ENCODE results near the gene ABCC12. TPM values are rescaled to one million over a fixed set of nuclear protein-coding genes. Genes with fewer than 3 reads are reported as not detected.

The ABCC12 gene
- total and polyA plus RNA-seq, 2 of the 4 experiments (the other 2 are of a cell fraction): under 0.01 TPM; not detected in 1

GRCh38 chr16:48125888-48126287 is 29.9 kb downstream of the ABCC12 start:
- H2BK20ac ChIP-seq (ENCODE audit: low read depth, low read length): peak overlapping the region; percentile 100
- no peaks in the 10 kb centered on the region for H3K27me3 ChIP-seq (ENCODE audit: control insufficient read depth, insufficient read depth, low read length)
- H2BK120ac ChIP-seq (ENCODE audit: low read depth, low read length): peak overlapping the region; percentile 99
- no peak overlapping the region for H3K23ac ChIP-seq (ENCODE audit: low read depth, low read length)
- H3K4ac ChIP-seq (ENCODE audit: low read depth, low read length): peak overlapping the region; percentile 97
- no peaks in the 10 kb centered on the region for H3K79me1 ChIP-seq (ENCODE audit: low read depth in 1 of 2, low read length in 2 of 2)
- peak overlapping the region; percentile 82 for H2BK15ac ChIP-seq (ENCODE audit: low read depth, low read length)
- no peak overlapping the region for H3K56ac ChIP-seq (ENCODE audit: extremely low read depth, insufficient read depth, low read length)
- H2AFZ ChIP-seq (replicated peaks; ENCODE audit: low read length, poor library complexity): no peak overlapping the region
- H3K27ac ChIP-seq (ENCODE audit: insufficient read depth, low read length): no peak overlapping the region
- dilution Hi-C loops (cut with HindIII; ENCODE audit: low sequenced_read_pairs, unreplicated experiment) (no loop called here), in situ Hi-C loops (cut with MboI; ENCODE audit: low sequenced_read_pairs) (no loop called here), intact Hi-C loops (cut with micrococcal nuclease) (loop anchor here (2.0 to 10.0 kb wide), 2 partner anchors 49 to 391 kb away; no protein-coding TSS in a partner anchor)
- BruUV-seq (replicated peaks): no TSS peak
- H3K14ac ChIP-seq (replicated peaks; ENCODE audit: low read depth, low read length): peak overlapping the region; percentile 57
- H2AK9ac ChIP-seq (replicated peaks; ENCODE audit: low read depth, low read length, poor library complexity): no peak overlapping the region
- H4K5ac ChIP-seq (ENCODE audit: low read depth, low read length): peak overlapping the region; percentile 26; the same call in 1 of the 2 replicates
- no peak overlapping the region for H3K9ac ChIP-seq (ENCODE audit: low read depth, low read length)
- ChIA-PET CTCF (interaction anchor here (0.5 to 1.2 kb wide), 3 partner anchors 982 to 1088 kb away, joined by 3 to 6 read pairs (median 3); partner anchors contain the start of gene NETO2), POLR2A (ENCODE audit: unreplicated experiment) (no interaction called here)
- H3K4me1 ChIP-seq (ENCODE audit: control insufficient read depth, insufficient read depth, low read length): peaks cover 31% of the 10 kb centered on the region
- TF ChIP-seq CHD1 (IDR thresholded peaks at IDR 0.05; ENCODE audit: low read depth, low read length): no peak
- TF ChIP-seq BHLHE40 (IDR thresholded peaks at IDR 0.05; ENCODE audit: low read depth, low read length): no peak
- TF ChIP-seq CEBPB (IDR thresholded peaks at IDR 0.05; ENCODE audit: low read depth, low read length): no peak
- no peak for TF ChIP-seq MXI1 (IDR thresholded peaks at IDR 0.05; ENCODE audit: borderline replicate concordance, low read depth, low read length)
- TF ChIP-seq MAFK (IDR thresholded peaks at IDR 0.05; ENCODE audit: low read depth, low read length): no peak
- TF ChIP-seq SMC3 (IDR thresholded peaks at IDR 0.05; ENCODE audit: low read depth, low read length): no peak
- no peak for TF ChIP-seq RCOR1 (IDR thresholded peaks at IDR 0.05; ENCODE audit: insufficient replicate concordance, low read length)
- TF ChIP-seq USF2 (IDR thresholded peaks at IDR 0.05; ENCODE audit: low read depth, low read length): no peak
- TF ChIP-seq RAD21 (IDR thresholded peaks at IDR 0.05; ENCODE audit: low read length): no peak
- TF ChIP-seq POLR2A (IDR thresholded peaks at IDR 0.05; ENCODE audit: low read depth, low read length): no peak
- TF ChIP-seq MAZ (IDR thresholded peaks at IDR 0.05; ENCODE audit: borderline replicate concordance, low read depth, low read length): no peak
- TF ChIP-seq ELK1 (IDR thresholded peaks at IDR 0.05; ENCODE audit: borderline replicate concordance, low read depth, low read length): no peak
- peak overlapping the region; percentile 98 for H4K91ac ChIP-seq (ENCODE audit: insufficient read depth, low read depth, low read length)
- H2AK5ac ChIP-seq (ENCODE audit: low read depth, low read length): peak overlapping the region; percentile 94
- H3K36me3 ChIP-seq (ENCODE audit: control insufficient read depth, insufficient read depth, low read length): no peaks in the 10 kb centered on the region
- 92% methylated on average over 2 of the region's 5 CpGs; no CpG with 5 or more reads in 1 of the 2 experiments for WGBS, 2 experiments (ENCODE audit: extremely low coverage in 2 of 2, insufficient read length in 1 of 2)
- no peaks in the 10 kb centered on the region for H3K9me3 ChIP-seq (ENCODE audit: control insufficient read depth, insufficient read depth, low read length)
- H4K8ac ChIP-seq (ENCODE audit: low read depth in 2 of 2, low read length in 2 of 2): peak overlapping the region; percentile 55 to 88
- no peak overlapping the region for H3K4me3 ChIP-seq (ENCODE audit: insufficient read depth, low read depth, low read length)
- peak overlapping the region; percentile 1 for H2BK5ac ChIP-seq (ENCODE audit: low read depth, low read length, poor library complexity, severe bottlenecking)
- peak overlapping the region; percentile 54; the same call in 1 of the 2 replicates for H3K18ac ChIP-seq (ENCODE audit: low read depth, low read length)
- H3K9me1 ChIP-seq (ENCODE audit: insufficient read depth, low read length): peaks cover 45% of the 10 kb centered on the region
- H3K4me2 ChIP-seq (ENCODE audit: low read depth, low read length): no peak overlapping the region
- no peak for ATAC-seq (ENCODE audit: low read depth)
- no peak for DNase-seq
- no peaks in the 10 kb centered on the region for H4K20me1 ChIP-seq (ENCODE audit: insufficient read depth, low read length)
